ENCODE results near the gene CCBE1.

Gene CCBE1

GRCh38 chr18:59701272-59701671, 4.0 kb upstream of the CCBE1 start:
- H3K4me3 ChIP-seq (replicated peaks; ENCODE audit: insufficient read depth, low read length) = no peak overlapping the region
- H3K27ac ChIP-seq (replicated peaks) = no peak overlapping the region
- H3K27me3 ChIP-seq (ENCODE audit: insufficient read depth, poor library complexity, severe bottlenecking) = peaks cover 30% of the 10 kb centered on the region
- no peak for TF ChIP-seq CTCF (IDR thresholded peaks at IDR 0.05; ENCODE audit: insufficient read depth, low read length)
- TF ChIP-seq REST (IDR thresholded peaks at IDR 0.05; ENCODE audit: insufficient replicate concordance, low read depth) = no peak
- TF ChIP-seq SPI1 (IDR thresholded peaks at IDR 0.05; ENCODE audit: borderline replicate concordance, low read depth) = no peak
- TF ChIP-seq GABPA (IDR thresholded peaks at IDR 0.05; ENCODE audit: low read depth) = no peak
- TF ChIP-seq POLR2AphosphoS5 (IDR thresholded peaks at IDR 0.05; ENCODE audit: low read depth) = no peak
- DNase-seq (ENCODE audit: low read depth in 1 of 2, low spot score in 1 of 2) = no peak

- Histone ChIP-seq H3K4me3 (replicated peaks; ENCODE audit: insufficient read depth, low read length) (no peak overlapping the region), H3K27ac (replicated peaks) (no peak overlapping the region), H3K27me3 (ENCODE audit: insufficient read depth, poor library complexity, severe bottlenecking) (peaks cover 37% of the 10 kb centered on the region)
- DNase-seq (ENCODE audit: low read depth in 1 of 2, low spot score in 1 of 2) = no peak
- TF ChIP-seq POLR2AphosphoS5 (IDR thresholded peaks at IDR 0.05; ENCODE audit: low read depth) (no peak), CTCF (IDR thresholded peaks at IDR 0.05; ENCODE audit: insufficient read depth, low read length) (no peak), GABPA (IDR thresholded peaks at IDR 0.05; ENCODE audit: low read depth) (no peak), REST (IDR thresholded peaks at IDR 0.05; ENCODE audit: insufficient replicate concordance, low read depth) (no peak), SPI1 (IDR thresholded peaks at IDR 0.05; ENCODE audit: borderline replicate concordance, low read depth) (no peak)
Measured at GRCh38 chr18:59700535-59700967, 3.3 kb upstream of the CCBE1 start.

- Histone ChIP-seq H3K27me3 (ENCODE audit: insufficient read depth, poor library complexity, severe bottlenecking) (peaks cover 43% of the 10 kb centered on the region), H3K4me3 (replicated peaks; ENCODE audit: insufficient read depth, low read length) (no peak overlapping the region), H3K27ac (replicated peaks) (no peak overlapping the region)
- TF ChIP-seq POLR2AphosphoS5 (IDR thresholded peaks at IDR 0.05; ENCODE audit: low read depth) = no peak
- TF ChIP-seq REST (IDR thresholded peaks at IDR 0.05; ENCODE audit: insufficient replicate concordance, low read depth) = no peak
- no peak for TF ChIP-seq GABPA (IDR thresholded peaks at IDR 0.05; ENCODE audit: low read depth)
- no peak for TF ChIP-seq CTCF (IDR thresholded peaks at IDR 0.05; ENCODE audit: insufficient read depth, low read length)
- TF ChIP-seq SPI1 (IDR thresholded peaks at IDR 0.05; ENCODE audit: borderline replicate concordance, low read depth) = no peak
- no peak for DNase-seq (ENCODE audit: low read depth in 1 of 2, low spot score in 1 of 2)
Measured at GRCh38 chr18:59699750-59700534, 2.7 kb upstream of the CCBE1 start.

Measured in HL-60 (cell line).